ENCODE results near the gene LIME1. TPM values are rescaled to one million over a fixed set of nuclear protein-coding genes. Genes with fewer than 3 reads are reported as not detected.

LIME1 gene
- total and polyA plus RNA-seq, 2 of the 8 experiments (the other 6 are each of a cell fraction or from before 2014, with no cell fraction given) = 4.5 to 5.9 TPM

GRCh38 chr20:63749597-63750508, 13.4 kb downstream of the LIME1 start:
- no peak overlapping the region for H3K4me3 ChIP-seq (ENCODE audit: extremely low read depth in 1 of 4, insufficient read depth in 2 of 4, low read depth in 3 of 4, low read length in 4 of 4)
- H4K91ac ChIP-seq (replicated peaks; ENCODE audit: insufficient read length, low read length) = no peak overlapping the region
- H2BK20ac ChIP-seq (ENCODE audit: low read length) = no peak overlapping the region
- no peak overlapping the region for H2AK5ac ChIP-seq (ENCODE audit: low read depth, low read length)
- H3K9ac ChIP-seq (replicated peaks in 1 of 4; ENCODE audit: extremely low read depth in 1 of 4, low read depth in 3 of 4, low read length in 3 of 4) = no peak overlapping the region
- no peak for TF ChIP-seq HDAC2 (IDR thresholded peaks at IDR 0.05; ENCODE audit: borderline replicate concordance in 1 of 2, low read depth in 2 of 2, low read length in 2 of 2)
- no peak for TF ChIP-seq SP2 (IDR thresholded peaks at IDR 0.05; ENCODE audit: low read length)
- TF ChIP-seq EP300 (IDR thresholded peaks at IDR 0.05; ENCODE audit: borderline replicate concordance in 1 of 2, low read depth in 2 of 2, low read length in 2 of 2) = no peak
- no peak overlapping the region for H4K8ac ChIP-seq (ENCODE audit: extremely low read depth, insufficient read depth, low read length)
- H3K14ac ChIP-seq (ENCODE audit: insufficient read length) = no peak overlapping the region
- H2AFZ ChIP-seq (ENCODE audit: low read length) = no peak overlapping the region
- H3K4ac ChIP-seq (replicated peaks; ENCODE audit: insufficient read length, low read depth, low read length) = no peak overlapping the region
- no peaks in the 10 kb centered on the region for H3K27me3 ChIP-seq (replicated peaks in 1 of 4; ENCODE audit: control insufficient read depth in 3 of 4, extremely low read depth in 1 of 4, insufficient read depth in 3 of 4, low read length in 3 of 4)
- H4K20me1 ChIP-seq (replicated peaks in 1 of 2; ENCODE audit: control insufficient read depth in 1 of 2, insufficient read depth in 2 of 2, low read length in 2 of 2) = peaks cover 0 to 3% of the 10 kb centered on the region in 2 experiments
- ChIA-PET CTCF (ENCODE audit: partially characterized antibody) (interaction anchor here (0.9 to 4.4 kb wide), 5 partner anchors 11 to 224 kb away, joined by 3 to 17 read pairs (median 4); partner anchors contain the start of genes LIME1 and SLC2A4RG), POLR2A (ENCODE audit: partially characterized antibody) (interaction anchor here (0.6 to 4.5 kb wide), 2 partner anchors 9 to 180 kb away, joined by 3 to 23 read pairs; no protein-coding TSS in a partner anchor)
- no peak overlapping the region for H3K4me2 ChIP-seq (ENCODE audit: insufficient read depth in 1 of 2, low read depth in 2 of 2, low read length in 2 of 2)
- H2BK5ac ChIP-seq (ENCODE audit: low read depth, low read length) = no peak overlapping the region
- no peaks in the 10 kb centered on the region for H3K9me3 ChIP-seq (ENCODE audit: insufficient read depth in 2 of 2, low read depth in 1 of 2, low read length in 1 of 2)
- no peak overlapping the region for H3K18ac ChIP-seq (ENCODE audit: extremely low read depth, low read length)
- H3K56ac ChIP-seq (replicated peaks; ENCODE audit: insufficient read length, low read depth, low read length) = no peak overlapping the region
- no peak for DNase-seq (ENCODE audit: low read depth in 1 of 2, low spot score in 2 of 2)
- no peak overlapping the region for H3K23ac ChIP-seq (ENCODE audit: insufficient read length)
- WGBS, 2 experiments (ENCODE audit: extremely low coverage in 1 of 2, insufficient coverage in 1 of 2, insufficient read length in 1 of 2, insufficient replicate concordance in 2 of 2, low coverage in 1 of 2, low lambda C conversion rate in 2 of 2, missing lambda C conversion rate in 1 of 2) = 93% methylated on average over 15 of the region's 16 CpGs; no CpG with 5 or more reads in 1 of the 2 experiments
- no peak overlapping the region for H3K27ac ChIP-seq (ENCODE audit: low read depth, low read length)
- no peak for FAIRE-seq
- peaks cover 0 to 20% (median 4%) of the 10 kb centered on the region in 4 experiments; a peak in 6 of 7 replicates for H3K4me1 ChIP-seq (replicated peaks in 1 of 4; ENCODE audit: control insufficient read depth in 3 of 4, insufficient read depth in 4 of 4, low read length in 3 of 4)
- H2BK120ac ChIP-seq (replicated peaks; ENCODE audit: low read depth, low read length) = no peak overlapping the region
- H2BK12ac ChIP-seq (ENCODE audit: low read depth, low read length) = no peak overlapping the region
- no peaks in the 10 kb centered on the region; the same call in 1 of the 2 replicates for H3K79me1 ChIP-seq (ENCODE audit: low read depth, low read length)
- H2BK15ac ChIP-seq (ENCODE audit: low read length) = no peak overlapping the region
- peaks cover 0 to 3% (median 1%) of the 10 kb centered on the region in 4 experiments; a peak in 3 of 8 replicates for H3K36me3 ChIP-seq (ENCODE audit: control insufficient read depth in 2 of 4, insufficient read depth in 4 of 4, low read length in 3 of 4)
- H3K23me2 ChIP-seq (ENCODE audit: low read depth, low read length) = no peaks in the 10 kb centered on the region
- no peak overlapping the region for H4K5ac ChIP-seq (ENCODE audit: insufficient read length, low read depth, low read length)
- H3K79me2 ChIP-seq (ENCODE audit: control insufficient read depth in 1 of 2, insufficient read depth in 2 of 2, low read length in 2 of 2) = no peaks in the 10 kb centered on the region
